Stimulated activated CD8-positive, alpha-beta memory T cell treated with anti-CD3 and anti-CD28 coated beads, Interleukin-12 subunit alpha, Interleukin-12 subunit beta, amount 100 ng/mL, for 24 hours (primary cell): ENCODE results near the gene LCN10.

Experiments used
- DNase-seq: peaks from one replicate; pipeline ENCODE4 v3.0.0-alpha.2; 2020; ENCODE audit errors: extremely low read depth

LCN10 gene

DNA sequence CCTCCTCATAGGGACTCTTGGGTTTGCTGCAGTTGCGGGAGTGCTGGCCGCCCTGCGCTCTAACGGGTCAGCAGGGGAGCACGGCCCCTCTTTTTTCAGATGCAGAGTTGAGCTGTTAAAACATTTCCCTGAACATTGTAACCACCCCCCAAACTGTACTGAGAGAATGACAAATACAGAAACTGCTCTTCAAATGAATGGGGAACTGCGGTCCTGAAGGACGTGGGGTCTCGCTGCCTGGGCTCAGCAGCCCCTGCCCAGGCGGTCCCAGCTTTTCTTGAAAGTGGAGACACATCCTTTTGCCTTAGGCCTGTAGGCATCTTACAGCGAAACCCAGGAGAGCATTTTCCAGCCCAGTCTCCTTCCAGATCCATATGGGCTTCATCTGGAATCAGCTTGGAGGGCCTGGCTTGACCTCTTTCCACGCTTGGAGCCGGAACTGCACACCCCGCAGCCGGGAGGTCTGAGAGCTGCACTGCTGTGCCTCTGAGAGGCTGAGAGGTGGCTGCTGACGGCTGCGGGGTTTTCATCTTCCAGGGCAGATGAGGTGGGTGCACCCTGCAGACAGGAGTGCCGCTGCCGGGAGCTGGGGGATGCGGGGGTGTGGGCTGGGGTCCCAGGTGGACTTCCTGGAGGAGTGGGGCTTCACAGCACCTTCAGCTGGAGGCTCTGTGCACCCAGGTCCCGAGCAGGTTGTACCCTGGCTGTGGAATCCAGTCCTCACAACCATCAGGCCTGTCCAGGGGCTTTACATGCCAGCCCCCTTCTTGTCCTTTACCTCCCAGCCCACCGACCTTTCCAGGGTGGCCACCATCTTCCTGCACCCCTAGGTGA, 54.2 kb downstream of the LCN10 start:
- no peak for DNase-seq
